Measurements from ENCODE around the gene CTCFL.
A peak's percentile ranks its signal among the peaks of the same experiment; 100 is the strongest.
"Not testable (repeated sequence)": the region's sequence is repeated elsewhere in the genome, so short reads cannot be mapped to it uniquely, and the experiment has no call there.

CTCFL gene

DNA sequence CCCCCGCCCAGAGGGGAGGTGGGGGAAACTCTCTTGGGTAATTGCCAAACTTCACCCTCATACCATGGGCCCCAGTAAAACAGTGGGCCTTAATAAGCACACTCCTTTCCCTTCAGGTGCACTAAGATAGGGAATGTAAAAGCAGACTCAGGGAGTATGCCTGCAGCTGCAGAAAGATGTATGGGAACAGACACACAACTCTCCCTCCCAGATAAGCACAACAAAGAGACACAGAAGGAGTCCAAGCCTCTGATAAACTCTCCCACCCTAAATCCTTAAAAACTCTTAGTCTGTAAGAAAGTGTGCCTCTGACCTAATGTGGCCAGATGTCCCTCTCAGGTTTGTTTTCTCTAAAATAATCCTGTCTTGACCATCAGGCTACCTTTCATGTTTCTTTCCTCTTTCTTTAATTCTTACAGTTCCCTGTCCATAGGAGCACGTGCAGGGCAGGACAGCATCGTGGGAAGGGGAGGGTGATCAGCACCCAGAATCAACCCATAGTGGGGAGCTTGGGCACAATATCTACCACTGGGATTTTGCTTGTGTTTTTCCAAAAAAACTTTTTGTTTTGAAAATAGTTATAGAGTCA lies 11.3 kb upstream of the CTCFL start:
- DNase-seq, result no peak

DNA sequence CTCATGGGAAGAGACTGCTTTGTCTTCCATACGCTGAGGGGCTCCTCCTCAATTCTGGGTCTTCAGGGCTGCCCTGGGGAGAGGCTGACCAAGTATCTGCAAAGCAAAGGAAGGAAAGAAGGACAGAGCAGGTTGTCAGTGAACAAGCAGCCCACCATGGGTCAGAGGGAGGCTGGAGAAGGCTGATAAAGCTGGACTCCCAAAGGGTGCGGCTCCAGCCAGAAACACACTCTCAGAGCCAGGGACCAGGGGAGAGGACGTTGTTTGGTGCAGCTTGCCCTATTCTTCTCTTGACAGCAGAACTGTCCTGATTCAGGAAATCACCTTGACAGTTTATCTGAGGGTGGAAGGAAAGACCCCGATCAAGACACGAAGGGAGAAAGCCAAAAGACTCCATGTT lies 10.4 kb upstream of the CTCFL start:
- DNase-seq, result no peak

- no peak for DNase-seq
Measured at GRCh38 chr20:57532104-57532503, 7.2 kb upstream of the CTCFL start.

GRCh38 chr20:57530327-57530981 lies 5.5 kb upstream of the CTCFL start:
- DNase-seq, result no peak

- DNase-seq, result no peak
Measured at GRCh38 chr20:57529810-57530209, 4.9 kb upstream of the CTCFL start.

- no peak for DNase-seq
Measured at GRCh38 chr20:57529160-57529585, 4.2 kb upstream of the CTCFL start.

DNA sequence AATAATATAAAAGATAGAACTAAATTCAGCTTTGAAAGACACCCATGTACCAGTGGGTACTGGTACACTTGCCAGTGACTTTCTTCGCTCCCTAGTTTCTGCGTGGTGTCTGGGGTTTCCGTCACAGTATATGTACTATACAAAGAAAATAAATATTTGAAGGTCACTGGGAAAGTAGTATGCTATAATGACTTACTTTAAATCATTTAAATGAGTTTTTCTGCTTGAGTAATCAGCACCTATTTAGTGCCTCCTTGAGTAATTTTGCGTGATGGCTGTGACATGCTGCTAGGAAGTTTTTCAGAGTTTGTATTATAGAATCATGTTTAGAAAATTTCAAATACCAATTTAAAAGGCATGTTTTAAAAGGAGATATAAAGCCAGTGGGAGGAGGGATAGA lies 3.2 kb upstream of the CTCFL start:
- DNase-seq, result no peak

GRCh38 chr20:57527728-57528127 lies 2.8 kb upstream of the CTCFL start:
- no peak for DNase-seq

DNA sequence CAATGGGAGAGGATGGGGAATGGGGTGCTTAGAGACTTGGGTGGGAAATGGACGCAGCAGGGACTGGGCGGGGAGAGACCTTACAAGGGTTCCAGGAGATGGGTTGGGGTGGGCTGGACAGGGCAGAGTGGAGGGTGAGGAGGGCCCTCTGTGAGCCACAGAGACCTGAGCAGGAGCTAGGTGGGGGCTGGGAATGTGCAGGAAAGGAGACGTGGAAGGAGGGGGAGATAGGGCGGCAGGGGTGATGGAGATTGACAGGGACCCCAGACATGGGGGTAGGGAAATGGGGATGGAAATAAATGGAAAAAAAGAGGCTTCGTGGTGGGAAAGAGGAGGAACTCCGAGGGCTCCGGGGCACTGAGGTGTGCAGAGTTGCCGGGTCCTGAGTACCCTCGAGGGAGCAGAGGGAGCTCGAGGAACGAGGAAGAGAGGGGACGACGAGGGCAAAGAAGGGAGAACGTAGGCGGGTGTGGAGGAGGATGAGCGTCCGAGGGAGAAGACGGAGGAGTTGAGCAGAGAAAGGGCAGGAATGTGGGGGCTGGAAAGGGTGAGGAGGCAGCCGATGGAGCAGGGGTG lies 2.0 kb upstream of the CTCFL start:
- no peak for DNase-seq

DNA sequence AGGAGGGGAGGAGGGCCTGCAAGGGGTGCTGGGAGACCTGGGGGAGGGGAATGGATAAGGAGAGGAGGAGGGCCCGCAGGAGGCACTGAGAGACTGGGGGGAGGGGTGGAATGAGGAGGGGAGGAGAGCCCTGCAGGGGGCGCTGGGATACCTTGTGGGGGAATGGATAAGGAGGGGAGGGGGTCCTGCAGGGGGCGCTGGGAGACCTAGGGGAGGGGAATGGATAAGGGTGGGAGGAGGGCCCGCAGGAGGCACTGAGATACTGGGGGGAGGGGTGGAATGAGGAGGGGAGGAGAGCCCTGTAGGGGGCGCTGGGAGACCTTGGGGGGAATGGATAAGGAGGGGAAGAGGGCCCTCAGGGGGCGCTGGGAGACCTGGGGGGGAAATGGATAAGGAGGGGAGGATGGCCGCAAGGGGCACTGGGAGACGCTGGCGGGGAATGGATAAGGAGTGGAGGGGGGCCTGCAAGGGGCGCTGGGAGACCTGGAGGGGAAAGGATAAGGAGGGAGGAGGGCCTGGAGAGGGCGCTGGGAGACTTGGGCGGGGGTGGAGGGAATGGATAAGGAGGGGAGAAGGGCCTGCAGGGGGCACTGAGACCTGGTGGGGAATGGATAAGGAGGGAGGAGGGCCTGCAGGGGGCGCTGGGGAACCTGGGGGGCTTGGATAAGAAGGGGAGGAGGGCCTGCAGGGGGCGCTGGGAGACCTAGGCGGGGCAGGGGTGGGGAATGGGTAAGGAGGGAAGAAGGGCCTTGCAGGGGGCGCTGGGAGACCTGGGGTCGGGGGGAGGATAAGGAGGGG lies 1.3 kb upstream of the CTCFL start:
- peak; percentile 38 for DNase-seq

GRCh38 chr20:57525328-57526086 lies 567 bp upstream of the CTCFL start:
- DNase-seq, result no peak

DNA sequence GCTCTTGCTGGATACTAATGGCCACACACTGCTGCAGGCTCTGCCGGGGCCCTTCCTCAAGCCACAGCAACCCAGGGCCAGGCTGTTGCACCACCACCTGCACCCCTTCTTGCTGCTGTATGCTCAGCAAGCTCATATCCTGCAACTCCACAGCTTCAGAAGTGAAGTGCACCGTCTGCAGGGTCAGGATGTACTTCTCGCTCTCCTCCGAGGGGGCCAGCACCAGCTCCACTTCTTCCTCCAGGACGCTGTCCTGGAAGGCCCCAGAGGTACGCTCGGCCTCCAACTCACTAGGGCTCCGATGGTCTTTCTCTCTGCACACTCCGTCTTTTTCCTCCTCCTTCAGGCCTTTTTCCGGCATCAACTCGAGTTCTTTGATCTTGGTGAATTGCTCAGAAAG lies 1.2 kb downstream of the CTCFL start:
- no peak for DNase-seq

- no peak for DNase-seq
Measured at GRCh38 chr20:57522380-57523140, 2.4 kb downstream of the CTCFL start.

DNA sequence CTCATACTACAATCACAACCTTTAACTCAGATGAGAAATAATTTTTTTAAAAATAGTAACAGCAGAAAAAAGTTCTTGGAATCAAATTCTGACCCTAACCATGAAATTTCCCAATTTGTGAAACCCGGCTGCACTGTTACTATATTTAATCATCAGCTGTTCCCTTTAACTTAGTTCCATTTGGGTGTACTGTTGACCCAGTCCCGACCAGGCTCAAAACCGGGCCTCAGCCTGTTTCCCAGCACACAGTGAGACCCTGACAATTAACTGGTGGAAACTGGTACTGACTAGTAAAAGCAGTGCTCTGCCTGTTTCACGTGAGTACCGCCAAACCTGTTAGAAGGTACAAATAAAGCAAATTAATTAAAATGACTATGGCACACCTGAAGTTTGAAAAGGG lies 7.0 kb downstream of the CTCFL start:
- DNase-seq, result no peak

DNA sequence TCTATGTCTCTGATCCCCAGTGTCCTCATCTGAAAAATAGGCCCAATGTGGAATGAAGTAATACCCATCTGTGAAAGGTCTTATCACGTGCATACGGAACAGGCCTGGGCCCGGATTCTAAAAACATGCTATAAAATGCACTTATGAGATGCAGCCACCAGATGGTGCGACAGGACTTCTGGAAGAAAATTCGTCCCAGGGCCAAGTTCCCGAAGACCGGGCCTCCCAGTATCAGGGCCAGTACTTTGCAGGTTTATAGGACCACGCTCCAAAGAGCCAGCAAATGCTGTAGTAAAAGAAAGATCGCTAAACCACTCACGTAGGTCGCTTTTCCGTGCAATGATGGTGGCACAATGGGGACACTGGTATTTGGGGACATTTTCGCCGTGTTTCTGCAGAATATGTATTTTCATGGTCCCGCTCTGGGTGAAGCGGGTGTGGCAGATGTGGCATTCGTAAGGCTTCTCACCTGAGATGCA lies 10.6 kb downstream of the CTCFL start:
- peak; percentile 57 for DNase-seq

GRCh38 chr20:57513199-57513598 lies 11.7 kb downstream of the CTCFL start:
- DNase-seq, result no peak

DNA sequence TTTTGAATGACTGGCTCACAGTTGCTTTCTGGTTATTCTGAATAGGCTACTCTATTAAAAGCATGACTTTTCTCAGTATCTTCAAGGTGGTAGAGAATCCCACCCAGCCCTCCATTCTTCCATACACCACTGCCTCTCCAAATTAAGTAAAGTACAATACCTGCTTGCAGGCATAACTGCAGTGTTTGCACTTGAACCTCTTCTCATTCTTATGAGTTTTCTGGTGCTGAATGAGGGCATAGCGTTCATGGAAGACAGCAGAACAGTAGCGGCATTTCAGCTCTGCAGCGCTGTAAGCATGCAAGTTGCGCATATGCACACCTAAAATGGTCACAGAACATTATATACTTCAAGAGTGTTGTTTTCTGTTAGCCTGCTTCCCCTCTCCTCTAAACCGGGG lies 12.5 kb downstream of the CTCFL start:
- no peak for DNase-seq

DNA sequence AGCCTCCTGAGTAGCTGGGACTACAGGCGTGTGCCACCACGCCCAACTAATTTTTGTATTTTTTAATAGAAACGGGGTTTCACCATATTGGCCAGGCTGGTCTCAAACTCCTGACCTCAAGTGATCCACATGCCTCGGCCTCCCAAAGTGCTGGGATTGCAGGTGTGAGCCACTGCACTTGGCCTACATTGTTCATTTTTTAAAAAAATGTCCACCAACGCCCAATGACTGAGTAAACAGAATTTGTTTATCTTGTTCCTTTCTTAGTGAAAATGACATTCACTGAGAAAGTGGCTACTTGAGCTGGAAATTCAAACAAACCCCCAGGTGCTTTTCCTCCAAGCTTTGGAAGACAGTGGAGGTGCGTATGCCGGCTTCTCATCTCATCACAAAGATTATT lies 13.2 kb downstream of the CTCFL start:
- DNase-seq, result not testable (repeated sequence)

DNA sequence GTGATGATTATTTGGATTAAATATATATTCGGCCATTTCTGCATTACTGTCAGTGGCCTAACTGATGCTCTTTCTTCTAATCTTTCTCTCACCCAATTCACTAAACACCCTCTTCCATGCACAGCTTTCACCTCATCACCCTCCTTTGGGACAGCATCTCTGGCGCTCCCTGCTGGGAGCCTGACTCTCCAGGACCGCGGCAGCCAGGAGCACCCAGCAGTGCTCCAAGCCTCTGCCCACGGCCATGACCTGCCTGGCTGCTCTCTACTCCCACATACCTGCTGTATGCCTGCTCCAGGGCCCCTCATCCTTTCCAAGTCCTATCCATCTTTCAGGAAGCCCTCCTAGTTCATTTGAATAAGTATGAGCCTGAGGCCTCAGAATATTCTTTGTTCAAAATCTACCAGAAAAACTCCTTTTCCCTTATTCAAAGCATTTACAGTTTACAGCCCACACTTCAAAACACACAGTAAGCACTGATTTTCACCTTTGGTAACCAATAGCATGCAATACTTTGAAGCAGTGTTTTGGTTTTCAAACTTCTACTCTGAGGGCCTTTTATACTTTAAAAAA lies 15.2 kb downstream of the CTCFL start:
- DNase-seq, result peak; percentile 59

DNA sequence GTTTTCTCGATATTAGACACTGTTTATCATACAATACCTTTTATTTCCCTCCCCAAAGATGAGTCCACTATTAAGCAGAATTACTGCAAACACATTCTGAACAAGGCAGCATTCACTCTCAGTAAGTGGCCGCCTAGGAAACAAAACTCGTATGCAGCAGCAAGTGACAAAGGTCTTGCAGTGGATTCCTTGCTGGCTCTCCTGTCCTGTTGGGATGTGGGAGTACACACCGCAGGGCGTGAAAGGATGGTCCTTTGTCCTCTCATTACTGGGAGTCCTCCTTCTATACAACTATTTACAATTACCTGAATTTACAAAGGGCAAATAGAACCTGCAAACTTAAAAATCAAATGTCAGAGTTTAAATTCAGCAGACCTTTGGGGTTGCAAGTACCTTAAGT lies 16.1 kb downstream of the CTCFL start:
- no peak for DNase-seq

DNA sequence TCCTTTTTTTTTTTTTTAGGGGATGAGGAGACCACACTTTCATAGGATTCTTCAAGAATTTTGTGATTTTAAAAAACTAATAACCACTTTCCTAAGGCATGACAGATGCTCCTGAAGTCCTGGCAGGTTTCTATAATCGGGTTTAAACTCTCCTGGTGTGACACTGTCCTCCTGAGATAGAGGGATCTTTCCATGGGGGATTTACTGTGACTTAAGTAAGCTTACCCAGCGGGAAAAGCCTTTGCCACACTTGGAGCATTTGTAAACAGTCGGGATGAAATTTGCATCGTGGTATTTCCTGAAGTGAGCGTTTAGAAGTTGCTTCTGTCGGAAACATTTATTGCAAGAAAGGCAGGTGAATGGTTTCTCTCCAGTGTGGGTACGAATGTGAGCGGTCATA lies 16.6 kb downstream of the CTCFL start:
- DNase-seq, result no peak

GRCh38 chr20:57507477-57507876 lies 17.5 kb downstream of the CTCFL start:
- no peak for DNase-seq
